Mammary epithelial cell (primary cell): ENCODE results near the gene KRT86.

Source experiments
- EZH2 ChIP-seq: IDR thresholded peaks from 2 replicates; pipeline ENCODE4 v1.6.1; 2012; ENCODE audit warnings: low read length, inconsistent platforms, borderline replicate concordance
- TF ChIP-seq, protein P1 (sequence below), 2 donors: IDR thresholded peaks in 1 of 2; conservative IDR thresholded peaks in 1 of 2; 2 replicates each; pipeline ENCODE4 v1.5.1; 2011 to 2012; ENCODE audit warnings: inconsistent platforms in 2 of 2, low read length in 2 of 2, mild to moderate bottlenecking in 2 of 2, control low read depth in 1 of 2, low read depth in 1 of 2; ENCODE audit not compliant: insufficient read depth in 1 of 2; ENCODE audit errors: extremely low read depth in 1 of 2

DNA sequence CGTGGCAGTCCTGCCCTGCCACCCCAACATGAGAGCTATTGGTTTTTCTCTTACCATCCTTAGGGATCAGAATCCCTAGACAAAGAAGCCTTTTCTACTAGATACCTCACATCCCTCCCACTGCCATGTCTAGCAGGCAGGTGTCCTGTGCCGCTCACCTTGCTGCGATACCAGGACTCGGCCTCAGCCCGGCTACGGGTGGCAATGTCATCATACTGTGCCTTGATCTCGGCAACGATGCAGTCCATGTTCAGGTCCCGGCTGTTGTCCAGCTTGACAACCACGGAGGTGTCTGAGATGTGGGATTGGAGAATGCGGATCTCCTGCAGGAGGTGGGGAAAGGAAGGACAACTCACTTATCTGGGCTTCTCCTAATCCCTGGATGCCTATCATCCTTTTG, 42.3 kb downstream of the KRT86 start:
- TF ChIP-seq, protein P1, sequence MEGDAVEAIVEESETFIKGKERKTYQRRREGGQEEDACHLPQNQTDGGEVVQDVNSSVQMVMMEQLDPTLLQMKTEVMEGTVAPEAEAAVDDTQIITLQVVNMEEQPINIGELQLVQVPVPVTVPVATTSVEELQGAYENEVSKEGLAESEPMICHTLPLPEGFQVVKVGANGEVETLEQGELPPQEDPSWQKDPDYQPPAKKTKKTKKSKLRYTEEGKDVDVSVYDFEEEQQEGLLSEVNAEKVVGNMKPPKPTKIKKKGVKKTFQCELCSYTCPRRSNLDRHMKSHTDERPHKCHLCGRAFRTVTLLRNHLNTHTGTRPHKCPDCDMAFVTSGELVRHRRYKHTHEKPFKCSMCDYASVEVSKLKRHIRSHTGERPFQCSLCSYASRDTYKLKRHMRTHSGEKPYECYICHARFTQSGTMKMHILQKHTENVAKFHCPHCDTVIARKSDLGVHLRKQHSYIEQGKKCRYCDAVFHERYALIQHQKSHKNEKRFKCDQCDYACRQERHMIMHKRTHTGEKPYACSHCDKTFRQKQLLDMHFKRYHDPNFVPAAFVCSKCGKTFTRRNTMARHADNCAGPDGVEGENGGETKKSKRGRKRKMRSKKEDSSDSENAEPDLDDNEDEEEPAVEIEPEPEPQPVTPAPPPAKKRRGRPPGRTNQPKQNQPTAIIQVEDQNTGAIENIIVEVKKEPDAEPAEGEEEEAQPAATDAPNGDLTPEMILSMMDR (conservative IDR thresholded peaks at IDR 0.05 in 1 of 2, IDR thresholded peaks at IDR 0.05 in 1 of 2; ENCODE audit: extremely low read depth in 1 of 2, insufficient read depth in 1 of 2, low read depth in 1 of 2, low read length in 2 of 2), result no peak
- TF ChIP-seq EZH2, result no peak
